ENCODE results near the gene NME3.

Gene NME3

DNA sequence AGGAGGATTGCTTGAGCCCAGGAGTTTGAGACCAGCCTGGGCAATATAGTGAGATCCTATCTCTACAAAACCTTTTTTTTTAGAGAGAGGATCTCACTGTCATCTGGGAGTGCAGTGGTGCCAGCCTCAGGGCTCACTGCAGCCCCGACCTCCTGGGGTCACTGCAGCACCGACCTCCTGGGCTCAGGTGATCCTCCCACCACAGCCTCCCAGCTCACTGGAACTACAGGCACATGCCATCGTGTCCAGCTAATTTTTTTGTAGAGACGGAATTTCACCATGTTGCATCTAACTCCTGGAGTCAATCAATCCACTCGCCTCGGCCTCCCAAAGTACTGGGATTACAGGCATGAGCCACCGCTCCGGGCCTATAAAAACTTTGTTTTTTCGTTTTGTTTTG lies 50.0 kb downstream of the NME3 start:
- DNase-seq: no peak
